Central memory CD8-positive, alpha-beta T cell (primary cell): ENCODE data around the gene ENO4.

Experiments
- ATAC-seq: fragments of 150-1000 bp; cut with Tn5 transposase; replicated peaks from 2 replicates; pipeline ENCODE4 v1.10.0; 2022; ENCODE audit warnings: mild to moderate bottlenecking, moderate FRiP score, moderate number of reproducible peaks; ENCODE audit not compliant: poor library complexity, severe bottlenecking; ENCODE audit errors: extremely low read depth
- DNase-seq, 2 donors: peaks; one replicate each; pipeline ENCODE4 v3.0.0; 2021; ENCODE audit warnings: low spot score in 2 of 2
- H3K27ac Mint-ChIP-seq: one replicate; pipeline ENCODE4 v1.8.0; 2022; ENCODE audit warnings: low read depth, mild to moderate bottlenecking, moderate library complexity, mixed read lengths
- H3K27me3 Mint-ChIP-seq: one replicate; pipeline ENCODE4 v1.8.0; 2022; ENCODE audit warnings: mixed read lengths
- H3K36me3 Mint-ChIP-seq: one replicate; pipeline ENCODE4 v1.8.0; 2022; ENCODE audit warnings: mild to moderate bottlenecking, moderate library complexity, mixed read lengths; ENCODE audit not compliant: insufficient read depth
- H3K4me1 Mint-ChIP-seq: one replicate; pipeline ENCODE4 v1.8.0; 2022; ENCODE audit warnings: mixed read lengths
- H3K4me3 Mint-ChIP-seq: one replicate; pipeline ENCODE4 v1.8.0; 2022; ENCODE audit warnings: mild to moderate bottlenecking, moderate library complexity, mixed read lengths
- H3K9me3 Mint-ChIP-seq: one replicate; pipeline ENCODE4 v1.8.0; 2022; ENCODE audit warnings: mixed read lengths

Gene ENO4

DNA sequence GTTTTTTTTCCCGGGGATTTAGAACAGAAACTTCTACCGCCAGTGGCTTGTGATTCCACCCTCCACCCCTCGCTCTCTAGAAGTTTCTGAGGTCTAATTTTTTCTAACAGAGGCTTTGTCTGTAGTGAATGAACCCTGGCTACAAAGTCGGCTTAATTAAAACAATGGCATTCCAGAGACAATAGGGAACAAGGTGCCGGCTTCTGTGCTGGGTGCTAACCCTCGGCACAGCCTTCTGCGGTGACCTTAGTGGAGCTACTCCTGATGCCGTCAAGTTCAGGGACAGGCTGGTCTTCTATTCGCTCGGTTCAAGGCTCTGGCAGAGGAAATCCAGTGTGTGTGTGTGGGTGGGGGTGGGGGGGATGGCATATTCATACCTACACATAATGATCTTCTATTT, 32.1 kb upstream of the ENO4 start:
- ATAC-seq = no peak
- H3K4me1 Mint-ChIP-seq = no peaks in the 10 kb centered on the region
- no peak overlapping the region for H3K4me3 Mint-ChIP-seq

DNA sequence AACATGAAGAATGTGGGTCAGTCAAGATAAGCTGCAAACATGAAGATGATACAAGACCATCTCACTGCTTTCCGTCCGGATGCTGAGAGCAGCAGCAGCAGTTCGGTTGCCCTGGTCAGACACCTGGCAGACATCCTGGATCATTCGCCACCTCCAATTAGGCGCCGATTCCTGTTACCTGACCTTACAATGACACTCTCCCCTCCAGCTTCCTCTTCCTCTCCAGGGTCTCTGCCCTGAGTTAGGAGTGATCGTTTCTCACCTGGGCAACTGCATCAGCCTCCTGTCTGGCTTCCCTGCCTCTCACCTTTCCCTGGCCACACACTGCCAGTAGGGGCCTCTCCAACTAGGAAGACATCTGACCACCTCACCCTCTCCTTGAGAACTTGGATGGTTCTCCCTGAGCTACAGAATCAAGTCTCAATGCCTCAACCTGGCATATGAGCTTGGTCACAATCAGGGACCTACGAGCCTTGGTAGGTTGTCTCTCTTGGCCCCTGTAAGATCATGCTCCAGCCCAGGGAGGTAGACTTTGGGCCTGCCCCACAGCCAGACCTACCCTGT, 31.4 kb upstream of the ENO4 start:
- H3K4me1 Mint-ChIP-seq = no peaks in the 10 kb centered on the region
- H3K27ac Mint-ChIP-seq = no peak overlapping the region
- no peak overlapping the region for H3K4me3 Mint-ChIP-seq
- H3K36me3 Mint-ChIP-seq = no peaks in the 10 kb centered on the region
- no peak for ATAC-seq
- no peak for DNase-seq
- no peaks in the 10 kb centered on the region for H3K9me3 Mint-ChIP-seq
- peaks cover 14% of the 10 kb centered on the region for H3K27me3 Mint-ChIP-seq

More for the DNA sequence above, 32.1 kb upstream of the ENO4 start:
- Mint-ChIP-seq H3K36me3 (no peaks in the 10 kb centered on the region), H3K27ac (no peak overlapping the region), H3K27me3 (peaks cover 14% of the 10 kb centered on the region), H3K9me3 (no peaks in the 10 kb centered on the region)
- DNase-seq = no peak

DNA sequence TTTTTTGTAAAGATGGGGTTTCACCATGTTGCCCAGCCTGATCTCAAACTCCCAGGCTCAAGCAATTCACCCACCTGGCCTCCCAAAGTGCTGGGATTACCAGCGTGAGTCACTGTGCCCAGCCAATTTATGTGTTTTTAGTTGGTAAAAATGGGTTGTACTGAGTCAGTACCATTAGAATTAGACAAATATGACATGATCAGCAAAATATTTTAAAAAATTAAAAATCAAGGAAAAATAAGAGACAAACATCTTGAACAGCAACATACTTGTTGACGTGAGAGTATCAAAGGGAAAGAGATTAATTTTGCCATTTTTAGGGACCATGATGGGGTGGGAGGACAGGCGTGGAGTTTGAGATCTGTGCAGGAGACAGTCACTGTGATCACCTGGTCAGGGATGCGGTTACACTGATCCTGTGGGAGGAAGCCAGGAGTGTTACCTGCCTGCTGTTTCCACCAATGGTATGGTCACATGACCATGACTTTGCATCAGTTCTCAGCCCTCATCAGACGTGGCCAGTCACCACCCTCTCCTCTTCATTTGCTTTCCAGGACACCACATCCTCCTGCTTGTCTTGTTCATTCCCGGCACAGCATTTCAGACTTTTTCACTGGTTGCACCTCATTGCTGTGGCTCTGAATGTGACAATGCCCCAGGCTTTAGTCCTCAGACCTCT, 29.2 kb upstream of the ENO4 start:
- no peak for ATAC-seq

DNA sequence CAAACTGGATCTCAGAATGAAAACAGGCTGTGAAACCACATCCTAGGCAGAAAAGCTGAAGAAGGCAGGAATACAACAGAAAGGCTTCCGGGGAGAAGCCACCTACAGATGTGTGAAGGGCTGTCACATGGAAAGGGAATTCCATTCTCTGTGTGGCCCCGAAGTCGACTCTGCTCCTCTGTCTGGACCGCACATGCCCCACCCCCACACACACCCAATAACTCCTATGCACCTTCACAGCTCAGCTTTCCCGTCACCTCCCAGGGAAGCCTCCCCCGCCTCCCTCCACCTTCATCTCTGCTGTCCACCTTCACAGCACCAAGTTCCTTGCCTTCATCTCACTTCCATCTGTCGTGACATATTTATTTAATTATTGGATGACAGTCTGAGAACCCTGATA, 23.4 kb upstream of the ENO4 start:
- Mint-ChIP-seq H3K4me3 (no peak overlapping the region), H3K36me3 (no peaks in the 10 kb centered on the region), H3K4me1 (no peaks in the 10 kb centered on the region), H3K27me3 (peaks cover 6% of the 10 kb centered on the region), H3K9me3 (no peaks in the 10 kb centered on the region), H3K27ac (no peak overlapping the region)
- ATAC-seq (no peak), DNase-seq (no peak)

More for the DNA sequence above, 29.2 kb upstream of the ENO4 start:
- H3K4me1 Mint-ChIP-seq = no peaks in the 10 kb centered on the region
- H3K27me3 Mint-ChIP-seq = peaks cover 14% of the 10 kb centered on the region
- no peaks in the 10 kb centered on the region for H3K36me3 Mint-ChIP-seq
- H3K9me3 Mint-ChIP-seq = no peaks in the 10 kb centered on the region
- DNase-seq = no peak
- no peak overlapping the region for H3K4me3 Mint-ChIP-seq
- H3K27ac Mint-ChIP-seq = no peak overlapping the region

DNA sequence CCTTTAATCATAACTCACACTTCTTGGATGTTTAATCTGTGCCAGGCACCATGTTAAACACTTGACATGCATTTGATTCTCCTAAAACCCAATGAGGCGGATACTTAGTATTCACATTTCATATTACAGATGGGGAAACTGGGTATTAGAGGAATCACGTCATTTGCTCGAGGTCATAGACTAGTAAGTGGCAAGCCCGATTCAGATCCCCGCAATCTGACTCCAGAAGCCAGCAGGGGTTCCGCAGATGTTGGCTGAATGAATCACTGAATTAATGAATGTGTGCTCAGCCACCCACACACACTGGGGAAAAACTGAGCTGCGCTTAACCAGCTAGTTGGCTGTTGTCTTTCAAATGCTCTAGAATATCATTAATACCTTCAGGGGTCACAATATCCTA, 22.5 kb upstream of the ENO4 start:
- Mint-ChIP-seq H3K27ac (no peak overlapping the region), H3K9me3 (no peaks in the 10 kb centered on the region), H3K36me3 (no peaks in the 10 kb centered on the region), H3K4me1 (no peaks in the 10 kb centered on the region), H3K27me3 (no peaks in the 10 kb centered on the region), H3K4me3 (no peak overlapping the region)
- DNase-seq (no peak), ATAC-seq (no peak)

DNA sequence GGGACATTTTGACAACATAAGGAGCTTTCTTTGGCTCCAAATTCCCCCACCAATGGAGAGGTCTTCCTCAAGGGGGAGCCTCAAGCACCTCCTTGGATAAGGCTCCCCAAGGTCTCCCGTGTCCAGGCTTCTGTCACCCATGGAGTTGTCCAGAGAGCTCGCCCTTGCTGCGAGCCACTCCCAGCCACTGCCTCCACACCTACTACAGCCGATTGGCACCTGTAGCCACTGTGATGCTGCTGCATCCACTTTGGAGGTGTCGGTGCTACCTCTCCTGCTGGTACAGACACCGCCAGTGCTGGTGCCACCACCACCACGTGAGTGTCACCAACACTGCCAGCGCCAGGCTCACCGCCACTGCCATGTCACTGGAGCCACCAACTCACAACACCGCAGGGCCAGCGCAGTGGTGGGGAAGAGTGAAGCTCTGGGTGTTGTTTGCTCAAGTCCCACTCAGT, 22.1 kb upstream of the ENO4 start:
- Mint-ChIP-seq H3K27ac (no peak overlapping the region), H3K27me3 (no peaks in the 10 kb centered on the region), H3K36me3 (no peaks in the 10 kb centered on the region), H3K9me3 (no peaks in the 10 kb centered on the region), H3K4me3 (no peak overlapping the region), H3K4me1 (no peaks in the 10 kb centered on the region)
- DNase-seq (no peak), ATAC-seq (no peak)

DNA sequence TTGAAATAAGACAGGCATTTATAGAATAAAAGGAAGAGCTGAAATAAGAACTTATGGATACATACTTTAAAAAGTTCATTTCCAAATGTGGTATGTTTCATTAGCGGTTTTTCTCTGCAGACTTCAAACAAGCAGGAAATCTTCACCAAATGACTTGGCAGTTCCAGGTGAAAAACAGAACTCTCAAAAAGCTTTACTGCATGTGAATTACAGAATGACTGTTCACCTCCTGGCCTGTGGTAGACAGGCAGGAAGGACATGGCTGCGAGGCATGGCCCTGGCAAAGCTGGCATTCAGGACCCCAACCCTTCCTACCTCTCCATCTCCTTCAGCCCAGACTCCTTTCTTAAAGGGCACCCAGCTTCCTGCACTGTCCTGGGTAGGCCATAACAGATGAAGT, 21.2 kb upstream of the ENO4 start:
- H3K9me3 Mint-ChIP-seq = no peaks in the 10 kb centered on the region
- ATAC-seq (no peak), DNase-seq (no peak)
- no peaks in the 10 kb centered on the region for H3K36me3 Mint-ChIP-seq
- H3K27ac Mint-ChIP-seq = no peak overlapping the region
- no peaks in the 10 kb centered on the region for H3K27me3 Mint-ChIP-seq
- no peaks in the 10 kb centered on the region for H3K4me1 Mint-ChIP-seq
- no peak overlapping the region for H3K4me3 Mint-ChIP-seq

DNA sequence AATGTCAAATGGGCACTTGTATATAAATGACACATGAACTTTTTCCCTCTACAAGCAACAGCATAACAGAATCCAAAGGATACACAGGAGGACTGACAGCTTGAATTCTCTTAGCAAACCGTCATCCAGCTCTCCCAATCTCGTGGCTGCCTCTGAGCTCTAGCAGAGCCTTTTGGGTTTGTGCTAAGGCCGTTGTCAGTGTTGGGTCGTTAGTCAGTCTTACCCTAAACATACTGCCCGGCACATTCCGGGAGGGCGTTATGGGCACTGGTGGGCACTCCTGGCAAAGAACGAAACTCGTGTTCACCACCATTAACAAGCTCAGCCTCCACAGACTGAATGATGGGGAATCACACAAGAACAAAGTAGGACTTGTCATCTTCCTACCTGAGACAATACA, 19.6 kb upstream of the ENO4 start:
- no peaks in the 10 kb centered on the region for H3K36me3 Mint-ChIP-seq
- no peaks in the 10 kb centered on the region for H3K27me3 Mint-ChIP-seq
- H3K9me3 Mint-ChIP-seq = no peaks in the 10 kb centered on the region
- H3K27ac Mint-ChIP-seq = no peak overlapping the region
- H3K4me1 Mint-ChIP-seq = no peaks in the 10 kb centered on the region
- H3K4me3 Mint-ChIP-seq = no peak overlapping the region
- ATAC-seq (no peak), DNase-seq (no peak)

DNA sequence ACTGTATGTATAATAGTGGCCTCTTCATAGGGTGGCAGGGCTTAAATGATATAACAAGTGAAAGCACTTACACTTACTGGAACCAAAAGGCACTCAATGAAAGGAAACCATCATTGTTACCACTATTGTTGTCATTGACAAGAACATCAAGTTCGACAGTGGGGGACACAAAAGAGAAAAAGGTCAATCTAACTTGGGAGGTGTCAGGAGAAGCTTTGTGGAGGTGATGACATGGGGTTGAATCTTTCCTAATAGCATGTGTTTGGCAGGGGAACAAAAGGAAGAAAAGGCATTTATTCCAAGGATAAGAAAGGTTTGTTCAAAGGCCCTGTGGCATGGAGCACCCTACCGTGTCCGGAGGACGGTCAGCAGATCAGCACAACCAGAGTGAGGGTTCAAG, 18.2 kb upstream of the ENO4 start:
- H3K9me3 Mint-ChIP-seq = no peaks in the 10 kb centered on the region
- DNase-seq (no peak), ATAC-seq (no peak)
- no peaks in the 10 kb centered on the region for H3K27me3 Mint-ChIP-seq
- no peaks in the 10 kb centered on the region for H3K36me3 Mint-ChIP-seq
- H3K4me1 Mint-ChIP-seq = no peaks in the 10 kb centered on the region
- H3K27ac Mint-ChIP-seq = no peak overlapping the region
- no peak overlapping the region for H3K4me3 Mint-ChIP-seq

DNA sequence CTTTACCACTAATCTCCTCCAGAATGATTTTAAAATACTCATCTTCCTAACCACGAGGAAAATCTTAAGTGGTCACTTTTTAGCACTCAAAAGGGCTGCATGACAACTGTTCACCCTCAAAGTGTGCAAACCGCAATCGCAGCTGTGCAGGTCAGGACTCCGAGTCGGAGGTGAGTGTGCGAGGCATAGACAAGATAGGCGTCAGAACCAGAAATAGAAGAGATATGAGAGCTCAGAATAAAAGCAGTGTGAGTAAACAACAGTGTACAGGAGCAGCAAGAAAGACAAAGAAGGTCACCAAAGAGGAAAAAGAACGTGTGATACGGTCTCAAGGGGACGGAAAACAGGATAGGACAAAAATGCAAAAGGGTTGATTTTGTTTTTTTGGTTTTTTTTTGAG, 17.5 kb upstream of the ENO4 start:
- no peak for DNase-seq
- H3K27ac Mint-ChIP-seq = no peak overlapping the region
- no peaks in the 10 kb centered on the region for H3K9me3 Mint-ChIP-seq
- H3K27me3 Mint-ChIP-seq = no peaks in the 10 kb centered on the region
- no peaks in the 10 kb centered on the region for H3K36me3 Mint-ChIP-seq
- no peak overlapping the region for H3K4me3 Mint-ChIP-seq
- H3K4me1 Mint-ChIP-seq = no peaks in the 10 kb centered on the region
- ATAC-seq = no peak

DNA sequence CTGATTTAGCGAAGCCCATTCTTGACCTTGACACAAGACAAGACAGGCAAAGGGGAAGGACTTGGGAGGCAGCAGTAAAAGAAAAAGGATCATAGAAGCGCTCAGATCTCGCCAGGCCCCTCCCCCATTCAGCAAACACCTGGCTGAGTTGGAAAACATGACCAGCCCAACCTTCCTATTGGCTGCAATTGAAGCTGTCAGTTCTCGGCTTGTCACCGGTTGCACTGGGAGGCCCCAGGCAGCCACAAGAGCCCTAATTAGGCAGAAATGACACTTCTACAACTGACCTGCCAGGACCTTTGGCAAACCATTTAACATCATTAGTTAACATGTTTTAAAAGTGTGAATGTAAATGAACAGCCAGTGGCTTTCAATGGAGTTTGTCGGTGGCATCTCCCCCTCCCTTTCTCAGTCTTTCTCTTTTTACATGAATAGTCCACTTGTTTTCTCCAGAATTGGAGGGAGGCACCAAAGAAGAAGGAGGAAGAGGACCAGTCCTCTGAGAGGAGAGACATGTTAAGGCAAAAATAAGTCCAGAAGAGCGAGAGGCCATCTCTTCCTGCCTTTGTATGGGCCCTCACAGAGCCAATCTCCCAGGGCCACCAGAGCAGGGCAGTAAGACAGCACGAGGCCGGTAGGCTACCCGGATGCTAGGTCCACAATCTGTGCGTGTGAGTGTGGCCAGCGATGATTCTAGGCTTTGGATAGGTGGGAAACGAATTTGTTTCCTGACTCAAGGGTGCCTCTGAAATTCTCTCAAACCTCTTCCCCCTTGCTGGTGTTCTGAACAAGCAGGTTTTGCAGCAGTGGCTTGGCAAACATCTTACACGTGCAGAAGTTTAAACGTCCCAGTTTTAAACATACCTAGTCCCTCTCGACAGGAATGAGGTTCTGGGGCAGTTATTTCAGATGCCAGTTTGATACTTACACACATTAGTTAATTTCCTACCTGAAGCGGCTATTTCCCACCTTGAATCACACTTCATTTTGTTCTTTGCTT, 15.0 kb upstream of the ENO4 start:
- no peak for ATAC-seq
- DNase-seq = no peak
- Mint-ChIP-seq H3K27ac (no peak overlapping the region), H3K4me1 (no peaks in the 10 kb centered on the region), H3K9me3 (no peaks in the 10 kb centered on the region), H3K36me3 (no peaks in the 10 kb centered on the region), H3K4me3 (no peak overlapping the region), H3K27me3 (no peaks in the 10 kb centered on the region)

DNA sequence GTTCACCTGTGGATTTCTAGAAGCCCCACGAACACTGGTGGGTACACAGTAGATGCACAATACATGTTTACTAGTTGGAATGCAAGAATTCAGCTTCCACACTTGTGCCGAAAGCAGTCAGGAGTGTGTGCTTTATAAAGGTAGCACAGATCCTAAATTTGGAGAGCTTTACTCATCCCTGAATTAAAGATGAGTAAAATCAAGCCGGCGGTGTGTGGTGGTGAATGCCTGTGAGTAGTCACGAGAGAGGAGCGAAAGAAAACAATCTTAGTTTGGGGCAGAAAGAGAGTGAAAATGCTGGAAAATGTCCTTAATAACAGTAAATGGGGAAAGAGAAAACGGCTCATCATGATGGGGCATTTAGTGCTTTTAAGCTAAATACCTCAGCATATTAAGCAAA, 13.6 kb upstream of the ENO4 start:
- no peaks in the 10 kb centered on the region for H3K9me3 Mint-ChIP-seq
- no peaks in the 10 kb centered on the region for H3K4me1 Mint-ChIP-seq
- H3K36me3 Mint-ChIP-seq = no peaks in the 10 kb centered on the region
- H3K27ac Mint-ChIP-seq = no peak overlapping the region
- H3K4me3 Mint-ChIP-seq = no peak overlapping the region
- ATAC-seq (no peak), DNase-seq (no peak)
- H3K27me3 Mint-ChIP-seq = no peaks in the 10 kb centered on the region

DNA sequence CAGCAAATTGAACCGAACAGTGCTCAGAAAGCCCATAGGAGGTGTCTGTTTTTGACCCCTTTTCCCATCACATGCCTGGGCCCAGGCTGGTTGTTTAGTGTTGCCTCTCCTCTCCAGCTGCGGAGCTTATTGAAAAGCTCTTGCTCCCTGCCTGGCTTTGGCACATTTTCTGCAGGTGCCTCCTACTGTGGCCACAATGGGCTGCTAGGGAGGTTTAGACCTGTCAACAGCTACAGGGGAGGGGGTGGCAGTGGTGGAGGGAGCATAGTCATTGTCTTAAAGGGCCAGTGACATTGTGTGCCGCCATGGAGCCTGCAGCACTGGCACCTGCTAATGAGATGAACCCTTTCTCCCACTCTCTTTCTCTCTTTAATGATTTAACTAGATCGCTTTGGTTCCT, 13.2 kb upstream of the ENO4 start:
- Mint-ChIP-seq H3K27ac (no peak overlapping the region), H3K4me3 (no peak overlapping the region), H3K27me3 (no peaks in the 10 kb centered on the region), H3K4me1 (no peaks in the 10 kb centered on the region), H3K36me3 (no peaks in the 10 kb centered on the region), H3K9me3 (no peaks in the 10 kb centered on the region)
- ATAC-seq = no peak
- no peak for DNase-seq
